Activated CD4-positive, alpha-beta T cell treated with anti-CD3 and anti-CD28 coated beads for 36 hours (primary cell): ENCODE measurements around the gene RUBCNL. TPM values are rescaled to one million over a fixed set of nuclear protein-coding genes. Genes with fewer than 3 reads are reported as not detected.

Experiments used
- ATAC-seq: fragments of 200-7000 bp; cut with Tn5 transposase; one replicate; pipeline ENCODE4 v1.10.0; 2021; ENCODE audit warnings: mild to moderate bottlenecking, moderate library complexity
- CTCF ChIA-PET: fragments of 350-600 bp; sonication (Branson Sonifier 250); formaldehyde crosslinking; loops from one replicate; lab custom pipeline; 2021; ENCODE audit warnings: antibody characterized with exemption; lab: Charles Lee
- POLR2A ChIA-PET: fragments of 350-600 bp; sonication (Branson Sonifier 250); formaldehyde crosslinking; loops from one replicate; lab custom pipeline; 2021; ENCODE audit warnings: antibody characterized with exemption, inconsistent platforms; lab: Charles Lee
- DNase-seq: peaks from one replicate; pipeline ENCODE4 v3.0.0-alpha.2; 2020
- H3K27ac Mint-ChIP-seq: one replicate; pipeline ENCODE4 v1.8.0; 2021; ENCODE audit warnings: mixed read lengths
- H3K27me3 Mint-ChIP-seq: one replicate; pipeline ENCODE4 v1.8.0; 2021; ENCODE audit warnings: mixed read lengths
- H3K36me3 Mint-ChIP-seq: one replicate; pipeline ENCODE4 v1.8.0; 2021; ENCODE audit warnings: low read depth, mixed read lengths
- H3K4me1 Mint-ChIP-seq: one replicate; pipeline ENCODE4 v1.8.0; 2021; ENCODE audit warnings: mixed read lengths
- H3K4me3 Mint-ChIP-seq: one replicate; pipeline ENCODE4 v1.8.0; 2021; ENCODE audit warnings: mild to moderate bottlenecking, moderate library complexity, mixed read lengths
- H3K9me3 Mint-ChIP-seq: one replicate; pipeline ENCODE4 v1.8.0; 2021; ENCODE audit warnings: low read depth, mixed read lengths
- intact Hi-C, 2 experiments: fragments of 100-400 bp; cut with DNase I in 1 of 2; cut with micrococcal nuclease in 1 of 2; formaldehyde crosslinking; loops; one replicate each; pipeline versions ENCODE4 v1.14.2 to v1.15.1; 2022 to 2024; cut with DNase I, micrococcal nuclease
- total RNA-seq, 2 experiments: library from RNA; stranded (reverse); gene quantifications; one replicate each; pipeline ENCODE4 v1.2.3, GENCODE V29; 2021

RUBCNL gene
- total RNA-seq, 2 experiments from 2014 or later, result 1.0 to 1.1 TPM

DNA sequence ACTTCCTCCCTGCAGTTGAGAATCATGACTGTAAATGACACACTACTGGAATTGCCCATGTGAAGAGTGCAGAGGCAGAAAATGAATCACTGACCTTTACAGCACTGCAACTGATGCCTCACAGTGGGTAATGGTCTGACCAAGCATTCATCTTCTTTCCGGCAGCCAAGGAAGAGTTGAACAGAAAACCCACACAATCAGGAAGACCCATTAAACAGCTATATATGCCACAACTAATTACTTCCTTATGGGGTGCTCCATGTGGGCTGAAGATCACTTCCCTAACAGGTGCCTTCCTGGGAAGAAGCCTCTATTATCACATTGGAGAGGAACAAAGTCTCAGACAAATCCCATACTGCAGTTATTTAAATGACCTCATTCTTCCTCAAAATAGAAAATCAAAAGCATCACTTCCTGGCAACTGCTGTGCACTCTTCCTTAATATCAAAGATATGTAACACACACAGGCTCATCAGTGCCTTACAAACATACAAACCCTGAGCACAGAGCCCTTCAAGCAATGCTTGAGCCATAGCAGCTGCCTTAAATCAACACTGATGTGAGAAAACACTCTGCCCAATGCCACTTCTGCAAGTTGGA is 45.8 kb downstream of the RUBCNL start:
- H3K27ac Mint-ChIP-seq, result peak overlapping the region; percentile 95
- peaks cover 7% of the 10 kb centered on the region for H3K9me3 Mint-ChIP-seq
- H3K4me3 Mint-ChIP-seq, result peak overlapping the region; percentile 67
- H3K36me3 Mint-ChIP-seq, result peaks cover 11% of the 10 kb centered on the region
- ChIA-PET CTCF (interaction anchor here (1.0 to 2.6 kb wide), 3 partner anchors 14 to 182 kb away, joined by 4 to 8 read pairs (median 4); no protein-coding TSS in a partner anchor), POLR2A (interaction anchor here (0.6 to 1.0 kb wide), 2 partner anchors 14 to 176 kb away, joined by 3 to 8 read pairs; no protein-coding TSS in a partner anchor)
- DNase-seq (peak; percentile 69), ATAC-seq (peak; percentile 96)
- H3K4me1 Mint-ChIP-seq, result peaks cover 45% of the 10 kb centered on the region
- peaks cover 2% of the 10 kb centered on the region for H3K27me3 Mint-ChIP-seq
- intact Hi-C loops, result loop anchor here (1.0 to 5.0 kb wide), 5 partner anchors 13 to 160 kb away; partner anchors contain the start of gene RUBCNL (in 2 of the 2)

DNA sequence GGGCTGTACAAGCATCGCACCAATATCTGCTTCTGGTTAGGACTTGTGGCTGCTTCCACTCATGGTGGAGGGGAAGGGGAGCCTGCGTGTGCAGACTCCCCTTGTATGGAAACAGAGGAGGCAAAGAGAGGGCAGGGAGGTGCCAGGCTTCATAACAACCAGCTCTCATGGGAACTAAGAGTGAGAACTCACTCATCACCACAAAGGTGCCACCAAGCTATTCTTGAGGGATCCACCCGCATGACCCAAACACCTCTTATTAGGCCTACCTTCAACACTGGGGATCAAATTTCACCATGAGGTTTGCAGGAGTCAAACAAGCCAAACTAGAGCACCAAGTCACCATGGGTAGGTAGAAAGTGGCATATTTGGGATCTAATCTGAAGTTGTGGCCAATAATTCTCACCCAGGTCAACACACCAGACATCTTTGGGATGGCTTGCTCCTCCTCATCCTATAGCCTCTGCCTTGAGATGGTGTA is 46.4 kb downstream of the RUBCNL start:
- POLR2A ChIA-PET, result interaction anchor here (0.6 to 1.0 kb wide), 2 partner anchors 14 to 19 kb away, joined by 3 read pairs; no protein-coding TSS in a partner anchor
- ATAC-seq (peak; percentile 30), DNase-seq (no peak)
- H3K27ac Mint-ChIP-seq, result peak overlapping the region; percentile 95
- intact Hi-C loops, result loop anchor here (1.0 to 5.0 kb wide), 5 partner anchors 14 to 159 kb away; partner anchors contain the start of gene RUBCNL (in 2 of the 2)
- CTCF ChIA-PET, result interaction anchor here (2.6 kb wide), 1 partner anchor 20 kb away, joined by 8 read pairs; no protein-coding TSS in a partner anchor
- peaks cover 2% of the 10 kb centered on the region for H3K27me3 Mint-ChIP-seq
- peaks cover 11% of the 10 kb centered on the region for H3K36me3 Mint-ChIP-seq
- H3K4me1 Mint-ChIP-seq, result peaks cover 45% of the 10 kb centered on the region
- peaks cover 7% of the 10 kb centered on the region for H3K9me3 Mint-ChIP-seq
- H3K4me3 Mint-ChIP-seq, result peak overlapping the region; percentile 67

DNA sequence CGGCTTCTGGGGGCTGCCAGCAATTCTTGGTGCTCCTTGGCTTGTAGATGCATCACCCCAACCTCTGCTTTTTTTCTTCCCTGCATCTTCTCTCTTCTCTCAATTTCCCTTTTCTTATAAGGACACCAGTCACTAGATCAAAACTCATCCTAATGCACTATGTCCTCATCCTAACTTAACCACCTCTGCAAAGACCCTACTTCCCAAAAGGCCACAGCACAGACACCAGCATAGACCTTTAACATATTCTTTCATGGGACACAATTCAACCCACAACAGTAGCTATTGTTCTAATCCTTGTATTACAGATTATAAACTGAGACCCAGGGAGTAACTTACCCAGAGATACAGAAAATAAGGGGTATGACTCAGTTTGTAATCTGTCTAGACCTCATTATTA is 47.0 kb downstream of the RUBCNL start:
- ATAC-seq, result no peak
- peaks cover 11% of the 10 kb centered on the region for H3K36me3 Mint-ChIP-seq
- ChIA-PET CTCF (interaction anchor here (2.6 kb wide), 1 partner anchor 19 kb away, joined by 8 read pairs; no protein-coding TSS in a partner anchor), POLR2A (interaction anchor here (0.6 kb wide), 1 partner anchor 19 kb away, joined by 3 read pairs; no protein-coding TSS in a partner anchor)
- H3K4me1 Mint-ChIP-seq, result peaks cover 45% of the 10 kb centered on the region
- peaks cover 7% of the 10 kb centered on the region for H3K9me3 Mint-ChIP-seq
- intact Hi-C loops, result loop anchor here (2.0 to 5.0 kb wide), 3 partner anchors 19 to 47 kb away; partner anchors contain the start of gene RUBCNL (in 2 of the 2)
- H3K27me3 Mint-ChIP-seq, result peaks cover 2% of the 10 kb centered on the region
- H3K4me3 Mint-ChIP-seq, result peak overlapping the region; percentile 67
- no peak for DNase-seq
- peak overlapping the region; percentile 95 for H3K27ac Mint-ChIP-seq

DNA sequence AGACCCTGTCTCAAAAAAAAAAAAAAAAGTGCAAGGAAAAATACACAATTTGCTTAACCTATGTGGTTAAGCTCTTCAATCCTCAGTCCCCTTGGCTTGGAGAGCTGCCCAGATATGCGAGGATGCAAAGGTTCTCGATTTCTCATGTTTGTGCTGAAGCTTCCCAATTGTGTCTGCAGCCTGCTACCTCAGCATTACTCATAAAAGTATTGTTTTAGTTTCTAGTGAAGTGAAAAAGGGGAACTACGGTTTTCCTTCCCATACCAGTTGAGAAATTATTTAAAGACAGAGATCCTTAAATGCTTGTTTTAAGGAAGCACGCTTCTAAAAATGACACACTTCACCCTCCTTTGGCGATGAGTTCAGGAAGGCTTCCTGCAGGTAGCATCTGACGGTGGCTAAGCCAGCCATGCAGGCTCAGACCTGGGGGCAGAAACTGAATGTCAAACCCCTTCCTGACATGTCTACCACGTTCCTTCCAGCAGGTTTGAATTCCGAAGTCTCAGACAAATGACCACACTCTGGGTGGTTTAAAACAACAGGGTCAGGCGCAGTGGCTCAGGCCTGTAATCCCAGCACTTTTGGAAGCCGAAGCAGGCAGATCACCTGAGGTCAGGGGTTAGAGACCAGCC is 47.9 kb downstream of the RUBCNL start:
- POLR2A ChIA-PET, result no interaction called here
- H3K36me3 Mint-ChIP-seq, result peaks cover 11% of the 10 kb centered on the region
- CTCF ChIA-PET, result no interaction called here
- intact Hi-C loops, result no loop called here
- DNase-seq (peak; percentile 26), ATAC-seq (no peak)
- peaks cover 2% of the 10 kb centered on the region for H3K27me3 Mint-ChIP-seq
- H3K4me1 Mint-ChIP-seq, result peaks cover 53% of the 10 kb centered on the region
- no peak overlapping the region for H3K4me3 Mint-ChIP-seq
- H3K27ac Mint-ChIP-seq, result peak overlapping the region; percentile 95
- peaks cover 7% of the 10 kb centered on the region for H3K9me3 Mint-ChIP-seq

DNA sequence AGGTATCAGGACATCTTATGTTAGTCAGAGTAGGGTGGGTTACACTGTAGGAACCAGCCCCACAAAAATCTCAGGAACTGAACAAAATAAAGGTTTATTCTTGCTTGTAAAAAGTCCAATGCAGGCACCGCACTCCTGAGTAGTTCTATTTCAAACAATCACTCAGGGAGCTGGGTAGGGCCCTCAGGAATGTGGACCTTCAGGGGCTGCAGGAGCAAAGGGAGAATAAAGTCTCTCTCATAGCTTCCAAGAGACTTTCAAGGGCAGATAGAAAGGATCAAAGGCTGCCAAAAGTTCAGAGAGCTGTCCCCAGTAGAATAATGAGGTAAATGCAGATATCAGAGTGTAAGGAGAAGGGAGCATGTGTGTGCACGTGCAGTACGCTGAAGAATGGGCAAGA is 49.4 kb downstream of the RUBCNL start:
- ChIA-PET CTCF (interaction anchor here (0.7 to 1.2 kb wide), 4 partner anchors 12 to 38 kb away, joined by 3 read pairs; no protein-coding TSS in a partner anchor), POLR2A (no interaction called here)
- H3K36me3 Mint-ChIP-seq, result peaks cover 11% of the 10 kb centered on the region
- H3K27ac Mint-ChIP-seq, result no peak overlapping the region
- H3K27me3 Mint-ChIP-seq, result peaks cover 2% of the 10 kb centered on the region
- ATAC-seq (no peak), DNase-seq (no peak)
- intact Hi-C loops, result no loop called here
- peaks cover 62% of the 10 kb centered on the region for H3K4me1 Mint-ChIP-seq
- H3K4me3 Mint-ChIP-seq, result no peak overlapping the region
- H3K9me3 Mint-ChIP-seq, result peaks cover 7% of the 10 kb centered on the region

DNA sequence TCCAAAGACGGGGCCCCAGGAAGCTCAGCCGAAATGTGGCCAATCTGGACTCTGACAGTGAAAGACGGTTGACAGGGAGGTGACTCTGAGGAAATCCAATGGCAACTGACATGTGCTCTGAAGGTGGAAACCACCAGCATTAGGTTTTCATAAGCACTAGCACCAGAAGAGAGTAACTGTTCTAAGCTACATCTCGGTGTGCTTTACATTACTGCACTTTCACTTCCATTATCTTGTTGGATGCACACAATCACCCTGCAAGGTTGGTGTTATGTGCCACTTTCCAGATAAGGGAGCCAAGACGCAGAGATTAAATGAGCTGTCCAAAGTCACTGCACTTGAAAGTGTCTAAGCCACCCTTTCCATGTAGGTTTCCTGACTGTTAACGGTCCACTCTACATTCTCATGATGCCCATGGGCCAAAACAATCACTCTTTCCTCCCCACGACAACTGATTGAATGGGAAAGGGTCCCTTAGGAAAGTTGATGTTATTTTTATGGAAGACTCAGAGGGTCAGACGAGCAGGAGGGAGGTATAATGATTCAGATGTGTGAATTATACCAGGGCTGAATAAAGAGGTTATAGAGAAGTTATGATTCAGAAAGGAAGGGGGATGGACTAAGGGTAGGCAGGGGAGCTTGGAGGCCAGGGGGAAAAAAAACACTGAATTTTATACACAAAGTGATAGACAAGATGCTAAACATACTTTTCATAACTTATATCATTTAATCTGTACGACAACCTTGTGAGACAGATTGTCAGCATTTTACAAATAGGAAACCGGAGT is 52.8 kb downstream of the RUBCNL start:
- Mint-ChIP-seq H3K36me3 (peaks cover 4% of the 10 kb centered on the region), H3K4me3 (no peak overlapping the region), H3K4me1 (peaks cover 50% of the 10 kb centered on the region), H3K9me3 (peaks cover 5% of the 10 kb centered on the region), H3K27me3 (peaks cover 2% of the 10 kb centered on the region), H3K27ac (peak overlapping the region; percentile 40)
- ATAC-seq (peak; percentile 75), DNase-seq (no peak)
- intact Hi-C loops, result no loop called here
- ChIA-PET POLR2A (no interaction called here), CTCF (interaction anchor here (0.7 to 1.7 kb wide), 5 partner anchors 9 to 174 kb away, joined by 3 to 5 read pairs (median 4); no protein-coding TSS in a partner anchor)

DNA sequence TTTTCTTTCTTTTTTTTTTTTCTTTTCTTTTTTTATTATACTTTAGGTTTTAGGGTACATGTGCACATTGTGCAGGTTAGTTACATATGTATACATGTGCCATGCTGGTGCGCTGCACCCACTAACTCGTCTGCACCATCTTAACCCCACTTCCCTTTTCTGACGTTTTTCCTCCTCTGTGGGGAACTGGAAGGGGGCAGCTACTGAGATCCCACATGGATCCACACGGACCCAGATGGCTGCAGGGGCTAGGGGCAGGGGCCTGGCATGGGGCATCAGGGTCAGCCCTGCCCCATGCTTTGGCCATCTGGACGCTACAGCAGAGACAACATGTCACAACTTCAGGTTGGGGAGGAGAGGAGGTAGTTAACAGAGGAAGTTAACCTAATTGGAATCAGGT is 54.3 kb downstream of the RUBCNL start:
- intact Hi-C loops, result no loop called here
- H3K27me3 Mint-ChIP-seq, result peaks cover 4% of the 10 kb centered on the region
- peaks cover 47% of the 10 kb centered on the region for H3K4me1 Mint-ChIP-seq
- peaks cover 2% of the 10 kb centered on the region for H3K36me3 Mint-ChIP-seq
- H3K9me3 Mint-ChIP-seq, result peaks cover 5% of the 10 kb centered on the region
- ChIA-PET POLR2A (interaction anchor here (0.7 kb wide), 2 partner anchors 34 to 338 kb away, joined by 3 to 4 read pairs; no protein-coding TSS in a partner anchor), CTCF (interaction anchor here (0.5 to 1.5 kb wide), 2 partner anchors 42 to 56 kb away, joined by 3 to 5 read pairs; no protein-coding TSS in a partner anchor)
- no peak for ATAC-seq
- peak overlapping the region; percentile 42 for H3K27ac Mint-ChIP-seq
- DNase-seq, result no peak
- no peak overlapping the region for H3K4me3 Mint-ChIP-seq

DNA sequence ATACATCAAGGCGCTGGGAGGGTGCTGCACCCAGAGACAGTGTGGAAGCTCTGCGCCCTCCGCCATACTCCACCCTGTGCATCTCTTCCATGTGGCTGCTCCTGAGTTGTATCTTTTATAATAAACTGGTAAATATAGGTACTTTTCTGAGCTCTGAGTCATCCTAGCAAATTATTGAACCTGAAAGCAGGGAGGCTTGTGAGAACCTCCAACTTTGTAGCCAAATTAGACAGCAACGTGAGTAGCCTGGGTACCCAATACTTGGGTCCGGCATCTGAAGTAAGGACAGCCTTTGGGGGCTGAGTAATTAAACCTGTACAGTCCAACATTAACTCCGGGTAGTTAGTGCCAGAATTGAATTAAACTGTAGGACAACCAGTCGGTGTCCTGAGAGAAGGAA is 57.4 kb downstream of the RUBCNL start:
- Mint-ChIP-seq H3K9me3 (no peaks in the 10 kb centered on the region), H3K4me1 (peaks cover 45% of the 10 kb centered on the region), H3K36me3 (no peaks in the 10 kb centered on the region), H3K27ac (peak overlapping the region; percentile 5), H3K4me3 (no peak overlapping the region), H3K27me3 (peaks cover 3% of the 10 kb centered on the region)
- DNase-seq (no peak), ATAC-seq (peak; percentile 31)
- POLR2A ChIA-PET, result no interaction called here
- CTCF ChIA-PET, result interaction anchor here (0.7 to 1.8 kb wide), 2 partner anchors 42 to 143 kb away, joined by 4 to 6 read pairs; no protein-coding TSS in a partner anchor
- intact Hi-C loops, result no loop called here

DNA sequence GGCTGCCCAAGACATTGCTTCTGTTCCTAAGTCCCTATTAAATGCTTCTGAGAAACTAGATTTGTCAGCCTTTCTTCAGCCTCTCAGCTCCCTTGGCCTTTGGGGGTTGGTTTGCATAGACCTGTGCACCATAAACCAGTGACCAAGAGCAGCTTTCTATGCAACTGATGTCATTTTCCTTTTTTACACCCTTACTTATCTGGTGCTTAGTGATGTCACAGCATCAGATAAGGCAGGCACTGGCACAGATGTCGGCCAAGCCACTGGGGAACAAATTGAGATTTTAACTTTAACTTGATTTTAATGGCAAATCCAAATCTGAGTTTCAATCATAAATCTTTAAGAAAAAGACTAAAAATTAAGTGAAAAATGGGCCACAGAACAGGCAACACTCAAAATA is 59.8 kb downstream of the RUBCNL start:
- DNase-seq (no peak), ATAC-seq (no peak)
- CTCF ChIA-PET, result interaction anchor here (0.6 to 0.9 kb wide), 4 partner anchors 27 to 1761 kb away, joined by 3 to 4 read pairs (median 4); no protein-coding TSS in a partner anchor
- Mint-ChIP-seq H3K4me3 (no peak overlapping the region), H3K27me3 (peaks cover 3% of the 10 kb centered on the region), H3K9me3 (no peaks in the 10 kb centered on the region), H3K36me3 (no peaks in the 10 kb centered on the region), H3K27ac (no peak overlapping the region), H3K4me1 (peaks cover 24% of the 10 kb centered on the region)
- POLR2A ChIA-PET, result no interaction called here
- intact Hi-C loops, result no loop called here

DNA sequence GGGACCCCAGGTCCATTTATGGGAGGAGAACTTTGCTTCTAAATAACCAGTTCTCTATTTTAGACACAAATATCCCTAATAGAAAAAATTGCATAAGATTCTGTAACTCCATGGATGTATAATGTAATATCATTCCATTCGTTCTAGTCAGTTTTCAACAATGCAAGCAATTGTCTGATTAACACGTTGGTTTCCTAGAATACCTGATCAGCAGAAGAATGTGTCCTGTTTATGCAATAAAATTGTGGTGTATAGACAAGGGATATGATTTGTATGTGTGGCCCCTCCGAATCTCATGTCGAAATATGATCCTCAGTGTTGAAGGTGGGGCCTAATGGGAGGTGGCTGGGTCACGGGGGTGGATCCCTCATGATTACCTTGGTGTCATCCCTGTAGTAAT is 62.1 kb downstream of the RUBCNL start:
- ChIA-PET POLR2A (no interaction called here), CTCF (interaction anchor here (0.7 to 0.8 kb wide), 2 partner anchors 10 to 1841 kb away, joined by 3 read pairs; no protein-coding TSS in a partner anchor)
- no peak overlapping the region for H3K4me3 Mint-ChIP-seq
- ATAC-seq (no peak), DNase-seq (no peak)
- peaks cover 3% of the 10 kb centered on the region for H3K27me3 Mint-ChIP-seq
- intact Hi-C loops, result loop anchor here in 1 of 2 experiments (5.0 kb wide), 3 partner anchors 38 to 273 kb away; partner anchors contain the start of genes LRRC63 and ZC3H13
- H3K4me1 Mint-ChIP-seq, result peaks cover 27% of the 10 kb centered on the region
- H3K9me3 Mint-ChIP-seq, result no peaks in the 10 kb centered on the region
- no peak overlapping the region for H3K27ac Mint-ChIP-seq
- H3K36me3 Mint-ChIP-seq, result no peaks in the 10 kb centered on the region
